CD4-positive, alpha-beta T cell treated with Interleukin-4 for 1 hour (primary cell): Measurements from ENCODE around the gene CDK16.

Experiments
- DNase-seq, 2 donors: peaks; one replicate each; pipeline ENCODE4 v3.0.0-alpha.2; 2020 to 2022

CDK16 gene

DNA sequence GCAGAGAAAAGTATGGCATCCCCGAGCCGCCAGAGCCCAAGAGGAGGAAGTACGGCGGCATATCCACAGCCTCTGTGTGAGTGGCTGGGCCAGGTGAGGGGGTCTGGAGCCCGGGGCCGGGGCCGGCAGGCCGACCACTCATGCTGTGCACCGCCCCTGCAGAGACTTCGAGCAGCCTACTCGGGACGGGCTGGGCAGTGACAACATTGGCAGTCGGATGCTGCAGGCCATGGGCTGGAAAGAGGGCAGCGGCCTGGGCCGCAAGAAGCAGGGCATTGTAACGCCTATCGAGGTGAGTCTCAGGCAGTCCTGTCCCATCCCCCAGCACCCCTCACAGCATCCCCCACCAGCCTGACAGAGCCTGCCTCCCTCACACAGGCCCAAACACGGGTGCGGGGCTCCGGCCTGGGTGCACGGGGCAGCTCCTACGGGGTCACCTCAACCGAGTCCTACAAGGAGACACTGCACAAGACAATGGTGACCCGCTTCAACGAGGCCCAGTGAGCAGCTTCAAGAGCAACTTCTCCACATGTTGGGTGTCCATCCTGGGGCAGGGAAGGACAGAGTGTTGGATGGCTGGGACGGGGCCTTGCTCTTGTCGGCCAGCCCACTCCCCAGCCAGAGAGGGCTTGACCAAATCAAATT lies 32.3 kb upstream of the CDK16 start:
- no peak for DNase-seq

- no peak for DNase-seq
Observed at GRCh38 chrX:47187106-47187677, 31.3 kb upstream of the CDK16 start.

GRCh38 chrX:47189906-47190305 lies 28.6 kb upstream of the CDK16 start:
- no peak for DNase-seq

DNA sequence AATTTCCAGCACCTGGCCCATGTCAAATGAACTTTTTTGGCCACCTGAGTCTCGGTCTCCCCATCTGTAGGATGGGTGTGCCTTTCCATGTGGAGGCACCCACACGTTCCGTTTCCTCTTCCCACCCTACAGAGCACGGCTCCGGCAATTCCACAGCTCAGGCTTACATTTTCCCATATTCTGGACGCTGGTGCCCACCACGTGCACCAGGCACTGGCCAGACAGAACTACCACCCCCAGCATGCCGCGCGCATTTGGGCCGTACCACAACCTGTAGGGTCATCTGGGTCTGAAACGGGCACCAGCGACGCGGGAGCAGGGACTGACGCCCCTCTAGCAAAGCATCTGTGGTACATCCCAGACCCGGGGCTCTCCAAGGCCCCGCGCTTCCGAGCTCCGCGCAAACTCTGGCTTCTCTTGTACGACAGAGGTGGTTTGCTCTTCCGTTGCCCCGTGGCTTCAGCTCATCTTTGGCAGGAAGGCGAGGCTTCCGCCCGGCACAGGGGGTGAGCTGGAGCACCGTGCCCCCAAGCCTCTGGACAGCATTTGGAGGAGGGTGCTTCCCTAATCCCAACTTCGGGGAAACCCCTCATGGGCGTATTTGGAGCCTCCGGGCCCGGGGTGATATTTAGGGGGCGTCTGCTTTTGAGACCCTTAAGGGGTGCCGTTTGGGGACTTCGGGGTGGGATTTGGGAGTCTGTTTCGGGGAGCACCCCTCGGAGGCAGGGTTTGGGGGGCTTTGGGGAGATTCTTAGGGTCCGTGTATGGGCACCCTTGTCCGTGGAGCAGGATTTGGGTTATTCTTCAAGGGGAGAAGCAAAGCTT lies 27.8 kb upstream of the CDK16 start:
- DNase-seq: peak; percentile 89 to 92

GRCh38 chrX:47191331-47191730 lies 27.1 kb upstream of the CDK16 start:
- peak; percentile 37 to 52 for DNase-seq

DNA sequence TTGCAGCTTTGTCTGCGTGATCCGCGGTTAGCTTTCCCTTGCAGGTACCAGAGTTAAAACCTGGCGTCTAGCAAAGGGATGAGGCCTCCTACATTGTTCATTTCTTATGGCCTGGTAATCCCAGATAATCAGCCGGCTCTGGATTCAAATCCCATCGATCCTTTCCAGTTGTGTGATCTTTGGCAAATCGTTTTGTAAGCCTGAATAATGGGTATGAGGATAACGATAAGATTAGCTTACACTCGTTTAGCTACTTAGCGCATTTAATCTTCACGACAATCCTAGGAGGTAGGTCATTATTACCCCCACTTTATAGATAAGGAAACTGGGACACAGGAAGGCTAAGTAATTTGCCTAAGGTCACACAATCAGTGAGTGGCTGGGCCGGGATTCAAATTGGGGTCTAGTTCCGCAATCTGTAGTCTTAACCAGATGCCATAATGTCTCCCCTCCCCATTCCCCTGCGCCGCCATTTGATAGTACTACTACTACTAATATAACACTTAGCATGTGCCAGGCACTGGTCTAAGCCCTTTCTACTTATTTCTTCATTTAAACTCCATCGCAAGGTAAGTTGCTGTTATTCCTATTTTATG lies 26.6 kb upstream of the CDK16 start:
- DNase-seq: no peak

DNA sequence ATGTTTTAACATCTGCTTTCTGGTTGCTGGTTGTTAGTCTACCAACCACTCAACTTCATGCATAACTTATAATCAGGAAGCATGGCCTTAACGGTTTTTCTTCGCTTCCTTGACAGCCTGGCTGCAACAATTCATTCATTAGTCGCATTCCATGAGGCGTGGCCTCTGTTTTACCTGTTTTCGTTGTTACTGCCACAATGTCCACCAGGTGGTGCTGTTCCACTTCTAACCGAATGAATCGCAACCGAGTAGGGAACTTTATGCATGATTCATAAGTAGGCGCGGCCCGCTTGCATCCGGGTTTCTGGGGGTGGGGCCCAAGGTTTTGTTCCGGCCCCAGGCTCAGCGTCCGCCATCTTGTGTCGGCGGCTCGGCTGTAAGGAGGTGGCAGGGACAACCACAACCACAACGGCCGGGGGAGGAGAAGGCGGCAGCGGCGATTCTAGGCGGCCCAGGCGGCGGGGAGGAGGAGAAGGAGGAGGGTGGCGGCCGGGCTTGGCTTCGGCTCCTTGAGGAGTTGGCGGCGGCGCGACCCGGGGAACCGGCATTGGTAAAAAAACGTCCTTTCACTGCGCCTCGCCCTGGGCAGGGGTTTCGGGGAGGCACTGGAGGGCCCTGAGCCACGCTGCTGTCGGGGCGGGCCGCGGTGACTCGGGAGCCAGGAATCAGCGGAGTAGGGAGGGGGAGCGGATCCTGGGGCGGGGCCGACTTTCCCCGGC lies 24.8 kb upstream of the CDK16 start, which contains the start of gene UBA1:
Gene UBA1, plus strand, starts transcription at position 355 of the 719 bp plus-strand sequence. CDS start 4,974 bp downstream, outside the sequence.
- DNase-seq: peak; percentile 95 to 98

DNA sequence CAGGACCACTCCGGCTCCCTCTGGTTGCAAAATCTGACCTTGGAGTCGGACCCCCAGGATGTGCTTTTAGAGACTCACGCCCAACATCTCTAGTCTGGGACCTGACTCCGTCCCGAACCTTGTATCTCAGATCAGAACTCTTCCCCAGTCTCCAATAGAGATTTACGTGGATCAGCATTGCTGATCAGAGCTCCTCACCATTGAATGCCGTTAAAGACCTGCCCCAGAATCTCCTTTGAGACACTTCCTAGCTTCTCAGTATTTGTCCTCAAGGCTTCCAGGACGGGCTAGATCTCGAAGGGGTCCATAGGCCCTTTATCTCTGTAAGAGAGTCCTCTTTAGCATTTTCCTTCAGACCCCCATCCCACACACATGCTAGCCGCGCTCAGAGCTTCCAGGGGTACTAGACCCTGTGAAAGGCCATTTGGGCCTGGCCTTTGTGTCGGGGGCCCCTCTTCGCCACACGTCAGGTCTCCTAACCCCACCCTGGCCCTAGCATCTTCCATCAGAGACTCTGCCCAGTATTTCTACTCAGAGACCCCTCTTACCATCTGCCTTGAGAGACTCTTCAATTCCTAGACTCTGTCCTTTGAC lies 24.2 kb upstream of the CDK16 start:
- DNase-seq: no peak

DNA sequence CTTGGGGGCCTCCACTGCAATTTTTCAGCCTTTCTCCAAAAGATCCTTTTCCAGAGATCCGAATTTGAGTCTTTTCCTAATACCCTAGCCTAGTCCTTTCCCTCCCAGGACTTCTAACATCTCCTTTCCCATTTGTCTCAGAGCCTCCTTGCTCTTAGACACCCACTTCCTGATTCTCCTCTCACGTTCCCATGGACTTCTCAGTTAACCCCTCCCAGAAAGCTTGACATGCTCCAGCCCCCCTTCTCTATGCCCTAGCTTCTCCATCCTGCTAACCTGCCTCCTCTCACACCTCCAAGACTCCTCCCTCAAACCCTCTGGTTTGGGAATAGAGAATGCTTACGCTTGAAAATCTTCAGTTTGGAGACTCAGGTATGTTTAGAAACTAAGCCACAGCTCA lies 22.4 kb upstream of the CDK16 start:
- DNase-seq: no peak

GRCh38 chrX:47197526-47197925 lies 21.0 kb upstream of the CDK16 start:
- no peak for DNase-seq

- DNase-seq: no peak
Observed at GRCh38 chrX:47198026-47198686, 20.3 kb upstream of the CDK16 start.

GRCh38 chrX:47198687-47199080 lies 19.8 kb upstream of the CDK16 start:
- DNase-seq: no peak

DNA sequence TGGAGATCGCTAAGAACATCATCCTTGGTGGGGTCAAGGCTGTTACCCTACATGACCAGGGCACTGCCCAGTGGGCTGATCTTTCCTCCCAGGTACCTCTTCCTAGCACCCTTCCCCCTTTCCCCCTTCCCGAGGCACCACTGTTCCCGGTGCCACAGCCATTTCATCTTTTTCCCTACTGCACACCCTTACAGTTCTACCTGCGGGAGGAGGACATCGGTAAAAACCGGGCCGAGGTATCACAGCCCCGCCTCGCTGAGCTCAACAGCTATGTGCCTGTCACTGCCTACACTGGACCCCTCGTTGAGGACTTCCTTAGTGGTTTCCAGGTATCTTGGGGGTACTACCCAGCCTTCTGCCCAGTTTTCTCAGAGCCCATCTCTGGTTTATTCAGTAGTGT lies 19.2 kb upstream of the CDK16 start:
- no peak for DNase-seq

GRCh38 chrX:47200385-47201150 lies 17.9 kb upstream of the CDK16 start:
- DNase-seq: no peak

DNA sequence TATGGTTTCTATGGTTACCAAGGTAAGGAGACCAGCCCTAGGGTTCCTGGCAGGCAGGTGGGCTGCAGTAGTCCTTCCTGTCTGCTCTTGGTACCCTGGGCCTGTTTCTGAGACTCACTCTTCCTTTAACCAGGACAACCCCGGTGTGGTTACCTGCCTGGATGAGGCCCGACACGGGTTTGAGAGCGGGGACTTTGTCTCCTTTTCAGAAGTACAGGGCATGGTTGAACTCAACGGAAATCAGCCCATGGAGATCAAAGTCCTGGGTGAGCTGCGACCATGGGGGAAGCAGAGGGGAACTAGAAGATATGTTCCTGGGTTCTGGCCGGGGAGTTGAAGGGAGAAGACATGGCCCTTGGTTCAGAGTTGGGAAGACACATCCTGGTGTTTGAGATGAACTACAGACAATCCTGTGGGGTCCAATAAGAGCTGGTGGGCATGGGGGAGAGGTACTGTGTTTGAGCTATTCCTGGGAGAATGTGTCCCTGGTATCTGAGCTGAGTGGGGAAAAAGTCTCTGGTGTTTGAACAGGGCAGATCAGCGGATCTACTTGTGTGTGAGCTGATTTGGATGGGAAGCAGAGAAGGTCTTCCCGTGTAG lies 17.0 kb upstream of the CDK16 start:
- no peak for DNase-seq

- DNase-seq: no peak
Observed at GRCh38 chrX:47202316-47202715, 16.2 kb upstream of the CDK16 start.

- no peak for DNase-seq
Observed at GRCh38 chrX:47202877-47203276, 15.6 kb upstream of the CDK16 start.

- no peak for DNase-seq
Observed at GRCh38 chrX:47204970-47205369, 13.5 kb upstream of the CDK16 start.

DNA sequence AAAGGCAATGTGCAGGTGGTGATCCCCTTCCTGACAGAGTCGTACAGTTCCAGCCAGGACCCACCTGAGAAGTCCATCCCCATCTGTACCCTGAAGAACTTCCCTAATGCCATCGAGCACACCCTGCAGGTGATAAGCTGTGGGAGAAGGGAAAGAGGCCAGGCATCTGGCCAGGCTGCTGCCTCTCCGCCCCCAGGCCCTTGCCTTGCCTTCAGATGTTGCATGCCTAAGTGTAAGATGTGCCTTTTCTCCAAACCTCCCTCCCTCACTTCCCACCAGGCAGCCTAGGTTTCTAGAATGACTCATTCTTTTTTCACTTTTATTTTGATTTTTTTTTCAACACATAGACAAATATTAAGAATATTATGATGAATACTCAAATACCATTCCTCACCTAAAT lies 12.2 kb upstream of the CDK16 start:
- DNase-seq: no peak

GRCh38 chrX:47208108-47208507 lies 10.4 kb upstream of the CDK16 start:
- DNase-seq: no peak
